LNCaP clone FGC (cell line): Measurements from ENCODE around the gene SGK1.

Experiments
- DNase-seq: peaks from one replicate; pipeline ENCODE4 v3.0.0-alpha.2; 2011; ENCODE audit warnings: low read depth
- H3K4me3 ChIP-seq: 2 replicates; pipeline ENCODE4 v1.5.1; 2011; ENCODE audit warnings: mild to moderate bottlenecking, low read depth, low read length, control low read depth
- TF ChIP-seq, protein P1 (sequence below): IDR thresholded peaks from 2 replicates; pipeline ENCODE4 v1.5.1; 2012; ENCODE audit warnings: mild to moderate bottlenecking; ENCODE audit not compliant: control insufficient read depth, insufficient read depth; ENCODE audit errors: extremely low read depth

The SGK1 gene

GRCh38 chr6:134178161-134179044 is 139.5 kb downstream of the SGK1 start:
- TF ChIP-seq, protein P1, sequence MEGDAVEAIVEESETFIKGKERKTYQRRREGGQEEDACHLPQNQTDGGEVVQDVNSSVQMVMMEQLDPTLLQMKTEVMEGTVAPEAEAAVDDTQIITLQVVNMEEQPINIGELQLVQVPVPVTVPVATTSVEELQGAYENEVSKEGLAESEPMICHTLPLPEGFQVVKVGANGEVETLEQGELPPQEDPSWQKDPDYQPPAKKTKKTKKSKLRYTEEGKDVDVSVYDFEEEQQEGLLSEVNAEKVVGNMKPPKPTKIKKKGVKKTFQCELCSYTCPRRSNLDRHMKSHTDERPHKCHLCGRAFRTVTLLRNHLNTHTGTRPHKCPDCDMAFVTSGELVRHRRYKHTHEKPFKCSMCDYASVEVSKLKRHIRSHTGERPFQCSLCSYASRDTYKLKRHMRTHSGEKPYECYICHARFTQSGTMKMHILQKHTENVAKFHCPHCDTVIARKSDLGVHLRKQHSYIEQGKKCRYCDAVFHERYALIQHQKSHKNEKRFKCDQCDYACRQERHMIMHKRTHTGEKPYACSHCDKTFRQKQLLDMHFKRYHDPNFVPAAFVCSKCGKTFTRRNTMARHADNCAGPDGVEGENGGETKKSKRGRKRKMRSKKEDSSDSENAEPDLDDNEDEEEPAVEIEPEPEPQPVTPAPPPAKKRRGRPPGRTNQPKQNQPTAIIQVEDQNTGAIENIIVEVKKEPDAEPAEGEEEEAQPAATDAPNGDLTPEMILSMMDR, result no peak
- DNase-seq, result no peak
- no peak overlapping the region for H3K4me3 ChIP-seq

GRCh38 chr6:134177753-134178160 is 140.2 kb downstream of the SGK1 start:
- TF ChIP-seq, protein P1, result no peak
- H3K4me3 ChIP-seq, result no peak overlapping the region
- no peak for DNase-seq

- no peak for DNase-seq
- H3K4me3 ChIP-seq, result no peak overlapping the region
- TF ChIP-seq, protein P1, result no peak
Observed at GRCh38 chr6:134177236-134177635, 140.7 kb downstream of the SGK1 start.

GRCh38 chr6:134176264-134176975 is 141.5 kb downstream of the SGK1 start:
- no peak overlapping the region for H3K4me3 ChIP-seq
- no peak for DNase-seq
- TF ChIP-seq, protein P1, result no peak

GRCh38 chr6:134175532-134176263 is 142.2 kb downstream of the SGK1 start:
- peak overlapping the region; percentile 63 for H3K4me3 ChIP-seq
- DNase-seq, result no peak
- TF ChIP-seq, protein P1, result no peak

- TF ChIP-seq, protein P1, result 0 out of 2 replicates have a peak, but pooled peaks have one; percentile 9
- peak overlapping the region; percentile 63 for H3K4me3 ChIP-seq
- no peak for DNase-seq
Observed at GRCh38 chr6:134174672-134175531, 143.0 kb downstream of the SGK1 start.
